Activated CD4-positive, alpha-beta T cell treated with anti-CD3 and anti-CD28 coated beads, Interleukin-2, Interleukin-6, amounts not matched to agents 100 ng/mL and 50 ng/mL, durations not matched to agents 16 hours and 8 hours (primary cell): Measurements from ENCODE around the gene USP49.

Experiments used
- DNase-seq: peaks from one replicate; pipeline ENCODE4 v3.0.0-alpha.2; 2020

Gene USP49

DNA sequence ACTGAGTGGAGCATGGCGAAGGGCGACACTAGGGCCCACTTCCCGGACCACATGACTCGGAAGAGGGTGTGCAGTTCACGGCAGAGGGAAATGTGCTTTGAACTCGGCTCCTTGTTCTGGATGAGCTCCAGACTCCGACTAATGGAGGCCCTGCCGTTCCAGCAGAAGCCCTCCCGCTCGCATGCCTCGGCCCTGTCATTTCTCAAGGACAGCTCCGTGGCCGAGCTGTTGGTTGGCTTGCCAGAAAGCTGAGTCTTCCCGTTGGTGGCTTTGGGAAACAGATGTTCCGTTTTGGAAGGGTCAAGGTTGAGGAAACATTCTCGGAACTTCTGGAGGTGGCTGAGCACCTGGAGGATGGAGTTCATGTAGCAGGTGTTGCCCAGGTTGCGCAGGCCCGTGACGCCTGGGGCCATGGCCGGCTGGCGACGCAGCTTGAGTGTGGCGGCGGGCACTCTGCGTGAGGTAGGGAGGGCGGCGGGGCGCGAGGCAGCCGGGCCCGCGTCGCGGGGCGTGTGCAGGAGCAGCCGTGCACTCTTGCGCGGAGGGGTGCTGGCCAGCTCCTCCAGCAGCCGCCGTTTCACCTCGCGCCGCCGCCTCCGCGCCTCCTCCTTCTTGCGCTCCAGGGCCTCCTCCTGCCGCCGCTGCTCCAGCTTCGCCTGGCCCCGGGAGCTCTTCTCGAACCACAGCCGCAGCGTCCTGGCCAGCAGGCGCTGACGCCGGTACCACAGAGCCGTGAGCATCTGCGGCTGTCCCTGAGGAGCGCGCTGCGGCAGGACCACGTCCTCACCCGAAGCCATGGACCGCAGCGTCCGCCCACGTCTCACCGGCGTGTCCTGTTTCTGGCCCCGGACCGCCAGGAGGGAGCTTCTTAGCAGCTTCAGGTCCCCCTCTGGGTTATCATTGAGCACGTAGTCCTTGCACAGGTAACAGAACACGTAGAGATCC lies 89.1 kb downstream of the USP49 start:
- no peak for DNase-seq

DNA sequence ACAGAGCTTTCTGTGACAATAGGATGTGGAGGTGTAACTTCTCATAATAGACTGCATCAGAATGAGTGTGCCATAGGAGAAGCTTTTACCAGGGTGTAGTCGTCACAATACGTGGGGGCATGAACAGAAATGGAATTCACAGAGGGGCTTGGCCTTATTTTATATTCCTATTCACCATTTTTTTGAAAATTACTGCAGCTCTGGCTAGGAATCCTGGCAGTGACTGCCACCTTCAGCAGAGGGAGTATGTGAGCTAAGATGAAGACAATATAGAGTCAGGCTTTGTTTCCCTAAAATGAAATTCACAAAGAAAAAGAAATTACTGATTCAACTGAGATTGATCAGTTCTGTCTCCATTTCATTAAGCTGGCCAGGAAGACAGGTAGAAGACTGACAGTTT lies 93.8 kb downstream of the USP49 start:
- DNase-seq, result no peak

DNA sequence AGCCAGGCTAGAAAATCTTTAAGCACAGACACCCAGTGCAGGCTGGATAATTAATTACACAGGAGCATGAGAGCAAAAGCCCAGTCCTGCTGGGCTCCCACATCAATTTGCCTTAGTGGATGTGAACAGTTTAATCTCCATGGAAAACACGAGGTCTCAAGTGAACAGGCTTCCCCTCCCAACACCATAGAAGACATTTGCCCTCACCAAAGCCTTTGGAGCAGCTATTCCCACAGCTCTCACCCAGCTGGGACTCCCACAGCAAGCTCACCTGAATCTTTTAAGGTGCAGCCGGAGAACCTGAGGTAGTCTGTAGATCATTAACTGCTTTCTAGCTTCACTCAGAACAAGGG lies 95.6 kb downstream of the USP49 start:
- DNase-seq, result no peak

DNA sequence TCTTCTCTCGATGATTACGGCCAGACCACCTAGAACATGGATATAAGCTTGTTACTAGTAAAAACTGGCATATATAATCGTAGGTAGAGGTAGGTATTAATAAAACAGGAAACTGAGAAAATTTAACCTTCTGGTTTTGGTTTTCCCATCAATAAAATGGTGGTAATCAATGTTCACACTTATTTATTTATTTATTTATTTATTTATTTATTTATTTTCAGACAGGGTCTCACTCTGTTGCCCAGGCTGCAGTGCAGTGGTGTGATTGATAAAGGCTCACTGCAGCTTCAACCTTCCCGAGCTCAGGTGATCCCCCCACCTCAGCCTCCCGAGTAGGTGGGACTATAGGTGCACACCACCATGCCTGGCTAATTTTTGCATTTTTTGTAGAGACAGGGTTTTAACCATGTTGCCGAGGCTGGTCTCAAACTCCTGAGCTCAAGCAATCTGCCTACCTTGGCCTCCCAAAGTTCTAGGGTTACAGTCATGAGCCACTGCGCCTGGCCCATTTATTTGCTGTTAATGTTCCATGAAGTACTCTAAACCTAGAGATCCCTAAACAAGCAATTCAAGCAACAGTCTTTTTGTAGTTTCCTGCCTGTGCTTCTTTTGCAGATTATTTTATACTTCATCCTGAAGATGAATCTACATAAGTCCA lies 96.1 kb downstream of the USP49 start:
- DNase-seq, result no peak

DNA sequence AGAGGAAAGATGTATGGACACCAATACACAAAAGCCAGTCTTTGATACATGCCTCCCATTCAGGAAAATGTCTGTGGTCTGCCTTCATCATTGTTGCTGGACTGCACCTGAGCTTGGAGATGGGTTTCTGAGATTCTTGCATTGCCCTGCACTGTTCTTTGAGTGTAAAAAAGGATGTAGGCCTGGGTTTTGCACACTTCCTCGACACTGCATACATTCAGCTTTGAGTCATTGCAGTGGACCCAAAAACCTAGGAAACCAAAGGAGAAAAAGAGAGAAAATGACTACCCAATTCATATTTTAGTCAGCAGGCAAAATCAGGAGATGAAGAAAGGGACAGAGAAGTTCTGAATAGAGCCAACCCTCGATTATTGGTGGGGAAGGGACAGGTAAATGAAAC lies 98.7 kb downstream of the USP49 start:
- DNase-seq, result peak; percentile 43

DNA sequence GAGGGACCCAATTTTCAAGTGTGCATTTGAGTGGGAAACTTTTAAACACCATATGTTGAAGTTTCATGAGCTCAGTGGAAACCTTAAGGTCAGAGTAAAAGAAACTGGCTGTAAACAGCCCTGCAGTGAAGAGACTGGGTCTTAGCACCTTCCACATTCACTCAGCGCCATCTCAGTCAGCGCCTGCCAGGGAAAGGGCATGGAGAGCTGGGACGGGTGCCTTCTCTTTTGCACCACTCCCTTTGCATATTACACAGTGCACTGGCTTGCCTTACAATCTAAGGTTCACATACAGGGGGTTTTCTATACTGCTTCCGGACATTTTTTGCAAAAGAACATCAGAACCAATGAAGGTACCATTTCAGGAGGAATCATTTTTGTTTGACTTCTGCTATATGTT lies 103.2 kb downstream of the USP49 start:
- DNase-seq, result no peak

DNA sequence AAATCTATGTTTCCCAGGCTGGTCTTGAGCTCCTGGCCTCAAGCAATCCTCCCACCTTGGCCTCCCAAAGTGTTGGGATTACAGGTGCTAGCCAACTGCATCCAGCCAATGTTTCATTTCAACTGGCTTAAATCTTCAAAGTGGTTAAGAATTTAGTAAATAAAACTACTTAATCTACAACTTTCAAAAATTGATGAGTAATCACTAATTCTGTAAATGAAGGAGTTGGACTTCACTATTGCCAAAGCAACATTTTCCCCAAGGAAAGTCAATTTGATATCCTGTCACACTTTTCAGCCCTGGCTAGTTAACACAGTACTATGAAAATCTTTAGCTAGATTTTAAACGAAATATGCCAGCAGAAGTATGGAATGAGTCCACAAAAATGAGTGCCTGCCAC lies 103.9 kb downstream of the USP49 start:
- DNase-seq, result no peak

DNA sequence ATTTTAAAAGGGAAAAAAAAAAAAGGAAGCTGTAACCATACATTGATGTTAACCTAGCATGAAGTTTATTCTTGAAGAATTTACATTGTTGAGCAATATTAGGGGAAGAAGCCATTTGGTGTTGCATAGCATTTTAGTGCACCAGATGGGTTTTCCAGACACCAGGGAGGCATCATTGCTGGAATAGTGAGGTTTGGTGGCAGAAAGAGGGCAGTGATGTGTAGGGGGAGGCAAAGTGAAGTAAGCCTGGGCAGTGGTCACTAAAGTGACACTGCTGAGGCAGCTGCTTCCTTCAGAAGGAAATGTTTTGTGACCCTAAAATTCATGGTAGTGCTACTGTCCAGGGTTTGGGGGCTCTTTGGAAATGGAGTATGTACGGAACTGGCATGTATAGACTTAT lies 105.1 kb downstream of the USP49 start:
- no peak for DNase-seq

DNA sequence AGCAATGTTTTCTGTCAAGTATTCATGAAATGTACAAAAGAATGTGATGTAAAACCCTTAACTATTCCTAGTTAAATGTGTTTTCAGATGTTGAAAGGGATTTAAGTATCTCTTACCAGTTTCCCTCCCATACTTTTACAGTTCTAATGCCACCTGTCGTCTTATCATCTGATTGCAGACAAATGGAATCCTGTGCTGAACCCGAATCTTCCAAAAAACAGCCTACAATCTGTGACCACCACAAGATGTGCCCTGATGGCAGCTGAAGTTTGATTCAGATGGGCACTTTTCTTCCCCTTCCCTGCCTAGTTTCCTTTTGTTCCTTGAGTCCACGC lies 105.8 kb downstream of the USP49 start:
- no peak for DNase-seq

DNA sequence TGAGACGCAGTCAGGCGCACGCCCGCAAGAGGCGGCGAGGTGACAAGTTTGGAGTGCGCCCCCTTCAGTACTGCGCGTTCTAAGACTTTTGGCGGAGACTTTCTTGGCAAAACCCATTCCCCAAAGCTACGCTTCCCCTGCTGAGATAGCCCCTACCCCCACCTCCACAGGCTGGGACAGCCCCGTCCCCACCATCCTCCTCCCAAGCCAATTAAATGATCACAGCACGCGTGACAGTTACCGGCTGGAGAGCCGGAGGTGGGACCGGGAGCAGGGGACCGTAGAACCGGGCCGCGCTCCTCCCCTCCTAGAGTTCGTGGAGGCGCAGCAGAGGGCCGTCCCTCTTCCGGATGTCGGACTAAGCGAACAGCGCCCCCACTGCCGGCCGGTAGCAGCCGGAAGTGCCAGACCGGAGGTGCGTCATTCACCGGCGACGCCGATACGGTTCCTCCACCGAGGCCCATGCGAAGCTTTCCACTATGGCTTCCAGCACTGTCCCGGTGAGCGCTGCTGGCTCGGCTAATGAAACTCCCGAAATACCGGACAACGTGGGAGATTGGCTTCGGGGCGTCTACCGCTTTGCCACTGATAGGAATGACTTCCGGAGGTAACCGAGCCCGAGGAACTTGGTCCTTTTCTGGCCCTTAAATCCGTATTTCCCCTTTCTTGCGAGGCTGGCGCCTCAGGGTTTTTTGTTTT lies 107.8 kb downstream of the USP49 start, which contains the start of gene TOMM6:
TSS of gene TOMM6 (plus strand) at position 476 of the 699 bp plus-strand sequence. CDS start at position 480, 4 bp downstream.
- DNase-seq, result peak; percentile 97

DNA sequence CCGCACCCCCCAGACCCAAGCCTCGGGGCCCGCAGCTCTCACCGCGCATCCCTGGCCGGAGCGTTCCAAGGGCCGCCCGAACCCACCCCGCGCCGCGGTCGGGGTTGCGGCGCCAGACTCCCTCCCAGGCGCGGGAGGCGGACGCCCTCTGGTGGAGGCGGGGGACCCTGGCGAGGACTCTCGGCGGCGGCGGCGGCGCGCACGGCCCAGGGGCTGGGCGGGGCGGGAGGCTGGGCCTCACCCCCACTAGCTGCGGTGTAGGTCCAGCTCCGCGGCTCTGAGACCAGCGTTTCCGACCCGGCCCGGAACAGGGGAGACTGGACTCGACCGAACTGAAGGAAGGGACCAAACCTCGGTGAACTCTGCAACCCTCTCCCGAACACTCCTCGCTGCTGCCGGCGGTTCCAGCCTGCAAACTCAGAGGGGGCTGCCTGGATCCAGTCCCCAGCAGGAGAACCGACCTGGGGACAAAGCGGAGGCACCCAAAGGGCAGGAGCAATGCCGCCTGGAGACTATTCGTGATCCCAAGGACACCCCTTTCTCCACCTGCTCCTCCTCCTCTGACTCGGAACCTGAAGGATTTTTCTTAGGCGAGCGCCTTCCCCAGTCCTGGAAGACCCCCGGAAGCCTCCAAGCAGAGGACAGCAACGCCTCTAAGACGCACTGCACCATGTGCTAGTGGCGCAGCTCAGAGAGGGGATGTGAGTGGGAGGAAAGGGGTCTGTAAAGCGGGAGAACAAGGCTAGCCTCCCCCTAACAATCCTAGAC lies 108.5 kb downstream of the USP49 start:
- DNase-seq, result peak; percentile 93

DNA sequence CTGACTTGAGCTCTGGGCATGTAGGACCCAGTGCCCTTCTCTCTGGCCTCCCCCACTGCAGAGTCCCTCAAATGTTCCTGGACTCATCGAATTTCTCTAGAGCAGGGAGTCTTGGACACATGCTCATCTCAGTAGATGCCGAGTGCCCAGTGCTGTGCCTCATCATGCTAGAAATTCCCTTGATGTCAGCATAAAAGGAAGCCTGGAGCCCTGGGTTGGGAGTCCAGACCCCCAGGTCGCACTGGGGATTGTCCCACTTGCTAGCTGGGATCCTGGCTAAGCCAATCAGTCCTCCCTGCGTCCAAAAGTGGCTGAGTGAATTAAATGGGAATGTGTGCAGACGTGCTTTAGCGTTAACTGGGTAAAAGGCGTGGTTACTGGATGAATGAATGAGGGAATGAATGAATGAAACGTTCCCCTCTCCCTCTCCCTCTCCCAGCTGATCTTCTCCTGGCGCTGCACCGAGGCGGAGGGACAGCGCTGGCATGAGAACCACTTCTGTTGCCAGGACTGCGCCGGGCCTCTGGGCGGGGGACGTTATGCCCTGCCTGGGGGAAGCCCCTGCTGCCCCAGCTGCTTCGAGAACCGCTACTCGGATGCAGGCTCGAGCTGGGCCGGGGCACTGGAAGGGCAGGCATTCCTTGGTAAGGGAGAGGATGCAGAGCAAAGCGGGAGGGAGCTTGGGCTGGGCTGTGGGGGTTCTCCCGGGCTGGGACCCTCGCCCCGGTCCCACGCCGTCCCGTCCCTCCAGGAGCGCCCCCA lies 109.3 kb downstream of the USP49 start:
- no peak for DNase-seq

DNA sequence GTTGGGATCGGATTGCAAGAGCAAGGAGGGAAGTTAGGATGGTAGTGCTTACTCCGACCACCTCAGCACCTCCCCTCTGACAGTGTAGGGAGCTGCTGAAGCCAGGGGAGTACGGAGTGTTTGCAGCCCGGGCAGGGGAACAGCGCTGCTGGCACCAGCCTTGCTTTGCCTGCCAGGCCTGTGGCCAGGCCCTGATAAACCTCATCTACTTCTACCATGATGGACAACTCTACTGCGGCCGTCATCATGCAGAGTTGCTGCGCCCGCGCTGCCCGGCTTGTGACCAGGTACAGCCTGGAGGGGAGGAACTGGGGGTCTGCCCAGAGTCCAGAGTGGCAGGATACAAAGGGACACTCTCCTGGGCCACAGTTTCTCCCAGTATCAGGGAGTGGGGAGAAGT lies 109.9 kb downstream of the USP49 start:
- no peak for DNase-seq

DNA sequence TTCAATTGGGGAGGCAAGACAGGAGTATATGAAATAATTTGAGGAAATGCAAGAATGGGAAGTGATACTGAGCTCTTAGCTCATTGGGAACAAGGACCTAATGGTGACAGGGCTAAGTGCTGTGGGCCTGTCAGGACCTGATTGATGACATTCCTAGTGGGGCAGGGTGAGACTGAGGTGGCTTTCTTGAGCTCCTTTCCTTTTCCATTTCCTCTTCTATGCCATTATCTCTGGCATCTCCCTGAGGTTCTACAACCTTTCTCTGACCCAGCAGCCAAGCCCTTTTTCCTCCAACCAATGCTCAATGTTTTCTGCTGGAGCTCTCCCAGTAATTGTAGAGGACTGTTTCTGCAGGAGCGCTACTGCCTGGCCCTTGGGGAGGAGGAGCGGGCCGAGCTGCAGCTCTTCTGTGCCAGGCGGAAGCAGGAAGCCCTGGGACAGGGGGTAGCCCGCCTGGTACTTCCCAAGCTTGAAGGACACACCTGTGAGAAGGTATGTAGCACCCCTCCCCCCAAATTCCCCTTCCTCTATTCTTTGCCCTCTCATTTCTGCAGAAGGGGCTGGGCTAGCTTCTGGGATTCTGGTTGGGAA lies 110.5 kb downstream of the USP49 start:
- no peak for DNase-seq

DNA sequence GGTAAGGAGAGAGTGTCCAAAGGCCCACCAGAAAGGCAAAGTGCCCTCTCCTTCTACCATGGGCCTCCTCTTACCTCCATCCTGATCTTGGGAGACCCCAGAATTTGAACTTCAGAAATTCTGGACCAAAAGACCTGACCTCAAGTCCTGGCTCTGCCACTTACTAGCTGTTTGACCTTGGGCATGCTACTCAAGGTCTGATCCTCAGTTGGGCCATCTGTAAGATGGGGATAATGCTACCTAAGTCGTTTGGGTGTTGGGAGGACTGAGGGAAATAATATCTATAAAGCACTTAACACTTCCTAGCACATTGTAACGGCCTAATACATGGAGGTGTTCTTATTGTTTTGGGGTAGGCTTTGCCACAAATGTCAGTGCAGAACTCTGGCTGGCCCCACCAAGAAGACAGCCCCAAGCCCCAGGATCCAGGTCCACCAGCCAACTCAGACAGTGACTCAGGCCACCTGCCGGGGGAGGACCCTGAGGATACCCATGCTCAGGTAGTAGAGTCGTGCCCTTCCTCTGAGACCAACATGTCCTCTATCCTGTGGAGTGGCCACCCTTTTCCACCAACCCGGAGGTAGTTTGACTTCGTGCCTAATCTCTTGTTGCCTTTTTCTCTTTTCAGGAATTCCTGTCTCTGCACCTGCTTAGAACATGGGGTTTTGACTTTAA lies 111.9 kb downstream of the USP49 start:
- DNase-seq, result no peak

DNA sequence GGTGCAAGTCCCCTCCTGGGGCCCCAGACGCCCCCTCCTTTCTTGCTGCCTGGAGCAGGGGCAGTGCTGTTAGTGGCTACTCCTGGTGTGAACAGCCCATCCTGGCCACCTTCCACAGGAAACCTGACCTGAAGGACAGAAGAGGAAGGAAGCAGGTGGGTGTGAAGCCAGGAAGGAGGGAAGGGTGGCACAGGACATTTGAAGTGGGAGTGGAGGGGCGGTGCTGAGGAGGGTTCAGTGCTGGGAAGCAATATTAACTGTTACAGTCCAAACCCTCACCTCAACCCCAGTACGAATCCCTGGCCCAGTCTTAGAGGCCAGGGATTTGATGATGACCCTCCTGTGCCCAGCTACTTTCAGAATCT lies 113.8 kb downstream of the USP49 start:
- no peak for DNase-seq

DNA sequence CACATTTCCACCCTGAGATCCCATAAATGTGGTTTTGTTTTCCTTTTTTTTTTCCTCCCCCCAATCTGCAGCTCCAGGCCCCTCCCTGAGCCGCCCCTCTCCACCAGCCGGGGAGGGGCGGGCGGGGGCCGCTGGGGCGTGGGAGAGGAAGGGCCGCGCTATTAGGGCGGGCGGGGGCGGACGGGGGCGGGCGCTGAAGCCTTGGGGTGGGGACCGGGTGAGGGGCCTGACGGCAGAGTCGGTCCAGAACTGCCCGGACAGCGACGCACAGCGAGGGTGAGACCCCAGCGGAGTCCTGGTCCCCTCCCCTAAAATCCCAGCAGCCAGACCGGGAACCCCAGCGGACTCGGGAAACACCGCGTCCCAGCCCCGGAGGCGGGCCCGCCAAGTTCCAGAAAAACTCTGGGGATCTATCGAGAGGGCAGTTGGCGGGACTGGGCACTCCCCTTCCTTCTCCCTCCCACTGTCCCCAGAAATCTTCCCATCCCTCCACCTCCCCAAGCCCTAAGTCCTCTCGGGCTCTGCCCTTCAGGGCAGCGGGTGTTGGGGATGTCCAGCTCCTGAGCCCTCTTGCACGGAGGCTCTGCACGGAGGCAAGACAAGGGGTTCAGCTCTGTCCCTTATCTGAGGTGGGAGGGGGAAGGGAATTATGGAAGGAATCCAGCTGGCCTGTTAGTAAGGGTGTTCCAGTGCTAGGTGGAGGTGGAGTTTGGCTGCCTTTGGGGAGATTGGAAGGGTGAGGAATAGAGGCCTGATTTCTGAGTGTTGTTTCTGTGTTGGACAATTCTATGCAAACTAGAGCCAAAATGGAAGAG lies 114.4 kb downstream of the USP49 start, which contains the start of gene PRICKLE4:
TSS of gene PRICKLE4 (plus strand) at position 232 of the 815 bp plus-strand sequence. CDS start 2,692 bp downstream, outside the sequence.
- no peak for DNase-seq

DNA sequence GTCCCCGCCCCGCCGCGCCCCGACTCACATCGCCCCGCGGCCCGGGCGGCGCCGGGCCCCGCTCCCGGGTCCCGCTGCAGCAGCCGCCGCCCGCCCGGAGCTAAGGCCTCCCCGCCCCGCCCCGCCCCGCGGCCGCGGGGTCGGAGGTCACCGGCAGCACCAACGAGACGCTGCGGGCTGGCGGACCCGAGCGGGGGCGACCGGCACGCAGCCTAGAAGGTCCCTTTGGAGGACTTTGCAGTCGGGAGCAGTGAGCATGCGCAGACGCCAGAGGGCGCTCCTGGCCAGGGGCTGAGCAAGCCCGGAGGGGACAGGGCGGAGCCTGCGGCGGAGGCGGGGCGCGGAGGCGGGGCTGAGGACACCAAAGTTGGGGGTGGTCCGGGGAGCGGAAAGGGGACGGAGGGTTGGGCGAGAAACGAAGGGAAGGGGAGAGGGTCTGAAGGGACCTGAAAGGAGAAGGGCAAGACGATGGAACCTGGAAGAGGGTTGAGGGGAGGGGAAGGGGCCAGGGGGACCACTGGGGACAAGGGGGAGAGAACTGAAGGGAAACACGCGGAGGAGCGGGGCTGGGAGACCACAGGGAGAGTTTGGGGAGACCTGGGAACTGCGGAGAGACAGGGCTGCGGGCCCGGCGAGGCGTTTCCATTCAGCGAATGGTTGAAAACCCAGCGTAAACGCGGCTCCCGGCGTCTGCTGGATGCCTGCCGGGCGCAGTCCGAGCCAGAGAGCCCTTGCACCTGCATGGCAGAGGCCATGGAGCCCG lies 115.2 kb downstream of the USP49 start, which contains the start of gene FRS3:
TSS of gene FRS3 (minus strand) at position 113 of the 763 bp plus-strand sequence. CDS start 2,913 bp downstream, outside the sequence.
- peak; percentile 99 for DNase-seq

DNA sequence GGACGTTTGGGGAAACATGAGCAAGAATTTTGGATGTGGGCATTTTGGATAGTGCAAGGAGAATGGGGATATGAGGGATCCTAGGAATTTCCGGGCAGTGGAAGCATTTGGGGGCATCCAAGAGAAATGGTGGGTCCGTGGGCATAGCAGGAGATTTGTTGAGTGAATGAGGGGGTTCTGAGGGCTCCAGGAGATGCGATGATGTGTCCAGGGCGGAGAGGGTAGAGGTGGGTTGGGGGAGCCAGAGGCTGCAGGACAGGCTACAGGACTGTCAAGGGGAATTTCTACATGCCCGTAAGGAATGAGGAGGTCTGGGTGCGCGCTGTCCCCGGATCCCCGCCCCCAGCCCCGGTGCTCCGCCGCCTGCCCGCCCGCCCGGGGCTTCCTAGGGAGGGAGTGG lies 115.8 kb downstream of the USP49 start:
- no peak for DNase-seq
